Measurements from ENCODE around the gene CCDC106.

DNA sequence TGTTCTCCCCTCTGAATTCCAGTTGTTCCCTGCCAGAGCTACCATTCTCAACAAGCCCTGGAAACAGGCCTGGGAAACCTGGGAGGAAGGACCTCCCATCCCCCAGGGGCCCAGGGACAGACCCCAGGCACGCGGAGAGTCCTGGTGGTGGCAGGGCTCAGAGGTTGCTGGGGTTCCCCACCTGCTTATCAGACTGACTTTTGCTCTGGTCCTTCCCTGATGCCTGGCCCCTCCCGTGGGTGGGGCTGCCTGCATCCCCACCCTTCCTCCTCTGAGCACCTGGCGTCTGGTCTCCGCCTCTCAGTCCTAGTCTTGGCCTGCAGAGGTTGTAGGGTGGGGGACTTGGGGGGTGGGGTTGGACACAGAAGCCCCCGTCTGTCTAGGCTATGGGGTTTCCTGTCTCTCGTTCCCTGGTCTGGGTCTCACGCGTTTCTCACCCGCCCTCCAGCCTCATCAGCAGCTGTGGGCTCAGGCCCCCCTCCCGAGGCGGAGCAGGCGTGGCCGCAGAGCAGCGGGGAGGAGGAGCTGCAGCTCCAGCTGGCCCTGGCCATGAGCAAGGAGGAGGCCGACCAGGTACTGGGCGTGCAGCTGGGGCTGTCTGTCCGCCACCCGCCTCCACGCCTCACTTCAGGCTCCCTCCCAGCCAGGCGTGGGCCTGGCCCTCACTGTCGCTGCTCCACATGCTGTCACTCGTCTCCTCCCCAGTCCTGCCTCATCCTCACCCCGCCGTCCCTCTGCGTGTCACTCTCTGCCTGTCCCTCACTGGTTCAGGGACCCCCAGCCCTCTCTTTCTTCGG, 40.6 kb downstream of the CCDC106 start:
- TF ChIP-seq, protein P1, sequence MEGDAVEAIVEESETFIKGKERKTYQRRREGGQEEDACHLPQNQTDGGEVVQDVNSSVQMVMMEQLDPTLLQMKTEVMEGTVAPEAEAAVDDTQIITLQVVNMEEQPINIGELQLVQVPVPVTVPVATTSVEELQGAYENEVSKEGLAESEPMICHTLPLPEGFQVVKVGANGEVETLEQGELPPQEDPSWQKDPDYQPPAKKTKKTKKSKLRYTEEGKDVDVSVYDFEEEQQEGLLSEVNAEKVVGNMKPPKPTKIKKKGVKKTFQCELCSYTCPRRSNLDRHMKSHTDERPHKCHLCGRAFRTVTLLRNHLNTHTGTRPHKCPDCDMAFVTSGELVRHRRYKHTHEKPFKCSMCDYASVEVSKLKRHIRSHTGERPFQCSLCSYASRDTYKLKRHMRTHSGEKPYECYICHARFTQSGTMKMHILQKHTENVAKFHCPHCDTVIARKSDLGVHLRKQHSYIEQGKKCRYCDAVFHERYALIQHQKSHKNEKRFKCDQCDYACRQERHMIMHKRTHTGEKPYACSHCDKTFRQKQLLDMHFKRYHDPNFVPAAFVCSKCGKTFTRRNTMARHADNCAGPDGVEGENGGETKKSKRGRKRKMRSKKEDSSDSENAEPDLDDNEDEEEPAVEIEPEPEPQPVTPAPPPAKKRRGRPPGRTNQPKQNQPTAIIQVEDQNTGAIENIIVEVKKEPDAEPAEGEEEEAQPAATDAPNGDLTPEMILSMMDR (IDR thresholded peaks at IDR 0.05) = no peak
- no peak for TF ChIP-seq POLR2A (IDR thresholded peaks at IDR 0.05)
